Inflammatory macrophage treated with lipopolysaccharide for 4 hours (primary cell): ENCODE results near the gene CHST15.
A peak's percentile ranks its signal among the peaks of the same experiment; 100 is the strongest.

Source experiments
- DNase-seq: peaks from one replicate; pipeline ENCODE4 v3.0.0-alpha.2; 2020

Gene CHST15

GRCh38 chr10:124078028-124078427, 15.4 kb downstream of the CHST15 start:
- DNase-seq, result no peak

- DNase-seq, result no peak
These were observed 16.0 kb downstream of the CHST15 start for GRCh38 chr10:124077208-124077993.

- DNase-seq, result no peak
These were observed 17.2 kb downstream of the CHST15 start for GRCh38 chr10:124076148-124076733.

GRCh38 chr10:124075231-124075955, 18.0 kb downstream of the CHST15 start:
- DNase-seq, result no peak

GRCh38 chr10:124074501-124075109, 18.8 kb downstream of the CHST15 start:
- DNase-seq, result peak; percentile 78

- no peak for DNase-seq
These were observed 19.4 kb downstream of the CHST15 start for GRCh38 chr10:124073978-124074377.

GRCh38 chr10:124072541-124072940, 20.9 kb downstream of the CHST15 start:
- no peak for DNase-seq

- DNase-seq, result no peak
These were observed 21.3 kb downstream of the CHST15 start for GRCh38 chr10:124072106-124072505.

GRCh38 chr10:124071141-124071540, 22.3 kb downstream of the CHST15 start:
- no peak for DNase-seq

- DNase-seq, result no peak
These were observed 22.7 kb downstream of the CHST15 start for GRCh38 chr10:124070666-124071065.

- DNase-seq, result no peak
These were observed 23.8 kb downstream of the CHST15 start for GRCh38 chr10:124069341-124070264.

GRCh38 chr10:124068929-124069328, 24.5 kb downstream of the CHST15 start:
- no peak for DNase-seq

GRCh38 chr10:124067825-124068400, 25.5 kb downstream of the CHST15 start:
- DNase-seq, result no peak

- peak; percentile 95 for DNase-seq
These were observed 26.4 kb downstream of the CHST15 start for GRCh38 chr10:124066781-124067714.

- peak; percentile 93 for DNase-seq
These were observed 27.2 kb downstream of the CHST15 start for GRCh38 chr10:124066126-124066700.

GRCh38 chr10:124065382-124066125, 27.8 kb downstream of the CHST15 start:
- DNase-seq, result no peak

GRCh38 chr10:124064676-124065075, 28.7 kb downstream of the CHST15 start:
- DNase-seq, result peak; percentile 73

- DNase-seq, result peak; percentile 74
These were observed 29.4 kb downstream of the CHST15 start for GRCh38 chr10:124063750-124064603.

- no peak for DNase-seq
These were observed 31.0 kb downstream of the CHST15 start for GRCh38 chr10:124062390-124062789.
